ENCODE measurements around the gene SHC2. TPM values are rescaled to one million over a fixed set of nuclear protein-coding genes. Genes with fewer than 3 reads are reported as not detected.

Gene SHC2
- total RNA-seq, 1 donor from 2014 or later, result 47.8 TPM

DNA sequence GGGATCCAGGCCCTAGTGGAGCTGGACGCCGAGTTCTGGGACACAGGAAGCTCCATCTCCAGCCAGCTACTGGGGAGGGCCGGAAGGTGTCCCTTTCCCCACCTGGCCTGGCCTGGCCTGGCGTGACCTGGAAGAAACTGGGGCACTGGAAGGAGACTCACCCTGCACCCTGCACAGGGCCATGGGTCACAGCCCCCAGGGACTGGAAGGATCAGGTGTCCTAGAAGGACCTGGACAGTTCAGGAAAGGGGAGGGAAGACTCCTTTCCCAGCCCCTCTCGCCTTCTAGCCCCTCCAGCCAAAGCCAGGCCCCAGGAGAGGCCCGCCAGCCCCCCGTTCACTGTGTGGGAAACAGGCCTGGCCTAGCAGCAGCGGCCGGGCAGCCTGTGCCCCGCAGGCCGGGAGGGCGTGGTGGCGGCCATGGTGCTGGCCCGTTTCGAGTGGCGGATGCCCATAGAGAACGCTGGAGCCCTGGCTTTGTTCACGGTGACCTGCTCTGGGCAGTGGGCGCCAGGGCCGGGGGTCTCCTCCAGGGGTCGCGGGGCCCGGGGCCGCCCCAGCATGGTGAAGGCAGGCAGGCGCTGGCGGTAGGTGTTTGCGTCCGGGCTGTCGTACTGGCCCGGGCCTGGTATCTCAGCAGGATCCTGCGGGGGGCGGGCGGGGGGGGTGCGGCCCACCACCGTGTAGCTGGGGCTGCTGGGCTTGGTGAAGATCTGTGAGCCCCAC is 2.8 kb upstream of the SHC2 start:
- no peaks in the 10 kb centered on the region for H3K36me3 Mint-ChIP-seq (ENCODE audit: low read depth)
- H3K27ac Mint-ChIP-seq (ENCODE audit: unreplicated experiment), result no peak overlapping the region
- TF ChIP-seq, protein P1, sequence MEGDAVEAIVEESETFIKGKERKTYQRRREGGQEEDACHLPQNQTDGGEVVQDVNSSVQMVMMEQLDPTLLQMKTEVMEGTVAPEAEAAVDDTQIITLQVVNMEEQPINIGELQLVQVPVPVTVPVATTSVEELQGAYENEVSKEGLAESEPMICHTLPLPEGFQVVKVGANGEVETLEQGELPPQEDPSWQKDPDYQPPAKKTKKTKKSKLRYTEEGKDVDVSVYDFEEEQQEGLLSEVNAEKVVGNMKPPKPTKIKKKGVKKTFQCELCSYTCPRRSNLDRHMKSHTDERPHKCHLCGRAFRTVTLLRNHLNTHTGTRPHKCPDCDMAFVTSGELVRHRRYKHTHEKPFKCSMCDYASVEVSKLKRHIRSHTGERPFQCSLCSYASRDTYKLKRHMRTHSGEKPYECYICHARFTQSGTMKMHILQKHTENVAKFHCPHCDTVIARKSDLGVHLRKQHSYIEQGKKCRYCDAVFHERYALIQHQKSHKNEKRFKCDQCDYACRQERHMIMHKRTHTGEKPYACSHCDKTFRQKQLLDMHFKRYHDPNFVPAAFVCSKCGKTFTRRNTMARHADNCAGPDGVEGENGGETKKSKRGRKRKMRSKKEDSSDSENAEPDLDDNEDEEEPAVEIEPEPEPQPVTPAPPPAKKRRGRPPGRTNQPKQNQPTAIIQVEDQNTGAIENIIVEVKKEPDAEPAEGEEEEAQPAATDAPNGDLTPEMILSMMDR (IDR thresholded peaks at IDR 0.05), result no peak
- H3K4me1 Mint-ChIP-seq (ENCODE audit: low read depth), result peaks cover 7% of the 10 kb centered on the region
- no peak for DNase-seq (ENCODE audit: low spot score)
- H3K27me3 Mint-ChIP-seq (ENCODE audit: low read depth), result no peaks in the 10 kb centered on the region
- H3K4me3 Mint-ChIP-seq (ENCODE audit: unreplicated experiment), result no peak overlapping the region
- H3K9me3 Mint-ChIP-seq (ENCODE audit: low read depth), result no peaks in the 10 kb centered on the region

DNA sequence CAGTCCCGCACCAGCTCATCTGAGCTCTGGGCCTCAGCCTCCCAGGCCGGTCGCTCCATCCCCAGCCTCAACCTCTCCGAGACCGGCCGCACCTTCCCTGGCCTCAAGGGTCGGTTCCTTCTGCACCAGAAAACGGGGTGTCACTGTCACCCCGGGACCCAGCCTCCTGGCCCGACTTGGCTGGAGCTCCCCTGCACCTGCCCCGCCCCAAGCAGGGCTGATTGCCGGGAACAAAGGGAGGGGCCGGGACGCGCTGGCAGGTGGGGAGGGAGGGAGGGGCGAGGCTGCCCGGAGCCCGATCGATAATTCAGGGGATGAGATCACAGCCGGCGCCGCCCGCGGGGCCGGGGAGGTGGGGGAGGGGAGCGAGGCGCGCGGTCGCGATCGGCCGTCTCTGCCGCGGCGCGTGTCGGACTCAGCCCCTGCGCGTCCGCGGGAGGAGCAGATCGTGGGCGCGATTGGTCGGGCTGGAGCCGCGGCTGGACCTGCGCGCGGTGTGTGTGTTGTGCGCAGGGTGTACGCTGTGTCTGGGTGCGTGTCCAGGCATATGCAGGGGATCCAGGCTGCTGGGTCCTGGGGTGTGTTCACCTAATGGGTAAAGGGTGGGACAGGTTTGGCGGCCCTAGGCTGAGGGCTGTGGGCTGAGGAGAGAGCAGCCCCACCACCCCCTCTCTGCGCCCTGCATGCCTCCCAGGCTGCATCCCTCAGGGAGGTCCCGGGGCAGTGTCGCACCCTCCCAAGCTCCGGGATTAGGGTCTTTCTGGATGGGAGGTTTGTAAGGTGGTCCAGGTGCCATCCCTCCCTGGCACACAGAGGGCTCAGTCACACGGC is 1.1 kb upstream of the SHC2 start:
- H3K9me3 Mint-ChIP-seq (ENCODE audit: low read depth), result no peaks in the 10 kb centered on the region
- no peaks in the 10 kb centered on the region for H3K27me3 Mint-ChIP-seq (ENCODE audit: low read depth)
- H3K27ac Mint-ChIP-seq (ENCODE audit: unreplicated experiment), result no peak overlapping the region
- TF ChIP-seq, protein P1 (IDR thresholded peaks at IDR 0.05), result no peak
- H3K36me3 Mint-ChIP-seq (ENCODE audit: low read depth), result peaks cover 1% of the 10 kb centered on the region
- no peak for DNase-seq (ENCODE audit: low spot score)
- peaks cover 7% of the 10 kb centered on the region for H3K4me1 Mint-ChIP-seq (ENCODE audit: low read depth)
- H3K4me3 Mint-ChIP-seq (ENCODE audit: unreplicated experiment), result peak overlapping the region; percentile 65

DNA sequence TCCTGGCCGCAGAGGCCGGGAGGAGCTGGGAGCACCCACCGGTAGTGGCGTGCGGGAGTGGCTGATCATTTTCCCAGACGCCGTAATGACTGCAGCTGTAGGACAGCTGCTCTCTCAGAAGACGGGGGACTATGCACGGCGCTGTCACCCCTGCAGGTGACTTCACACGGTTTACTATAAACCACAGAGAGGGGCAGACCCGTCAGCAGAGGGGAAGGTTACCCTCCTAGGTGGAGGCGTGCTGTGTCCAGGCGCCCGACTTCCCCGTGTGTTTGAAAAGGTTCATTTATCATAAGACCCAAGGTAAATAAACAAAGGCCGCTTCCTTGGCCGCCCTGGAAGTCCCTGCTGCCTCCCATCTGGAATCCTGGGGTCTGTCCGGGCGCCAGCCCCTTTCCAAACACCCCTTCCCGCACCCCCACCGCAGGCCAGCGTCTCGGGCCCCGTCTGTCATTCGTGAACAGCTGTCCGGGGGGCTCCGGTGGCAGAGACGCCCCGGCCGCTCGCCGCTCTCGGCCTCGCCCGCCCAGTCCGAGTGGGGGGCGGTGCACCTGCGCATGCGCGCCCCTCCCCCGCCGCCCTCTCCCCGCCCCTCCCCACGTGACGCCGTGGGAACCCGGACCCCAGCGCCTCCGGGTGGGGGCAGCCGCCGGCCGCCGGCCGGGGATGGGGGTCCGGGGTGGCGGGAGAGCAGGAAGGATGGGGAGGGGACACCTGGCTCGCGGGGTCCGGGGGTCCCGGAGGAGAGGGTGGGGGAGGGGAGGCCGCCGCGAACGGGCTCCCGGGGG is 915 bp downstream of the SHC2 start:
- Mint-ChIP-seq H3K4me1 (ENCODE audit: low read depth) (peaks cover 7% of the 10 kb centered on the region), H3K9me3 (ENCODE audit: low read depth) (no peaks in the 10 kb centered on the region), H3K27me3 (ENCODE audit: low read depth) (no peaks in the 10 kb centered on the region), H3K27ac (ENCODE audit: unreplicated experiment) (peak overlapping the region; percentile 90), H3K36me3 (ENCODE audit: low read depth) (peaks cover 3% of the 10 kb centered on the region), H3K4me3 (ENCODE audit: unreplicated experiment) (peak overlapping the region; percentile 87)
- TF ChIP-seq, protein P1 (IDR thresholded peaks at IDR 0.05), result peak; percentile 15
- DNase-seq (ENCODE audit: low spot score), result no peak

DNA sequence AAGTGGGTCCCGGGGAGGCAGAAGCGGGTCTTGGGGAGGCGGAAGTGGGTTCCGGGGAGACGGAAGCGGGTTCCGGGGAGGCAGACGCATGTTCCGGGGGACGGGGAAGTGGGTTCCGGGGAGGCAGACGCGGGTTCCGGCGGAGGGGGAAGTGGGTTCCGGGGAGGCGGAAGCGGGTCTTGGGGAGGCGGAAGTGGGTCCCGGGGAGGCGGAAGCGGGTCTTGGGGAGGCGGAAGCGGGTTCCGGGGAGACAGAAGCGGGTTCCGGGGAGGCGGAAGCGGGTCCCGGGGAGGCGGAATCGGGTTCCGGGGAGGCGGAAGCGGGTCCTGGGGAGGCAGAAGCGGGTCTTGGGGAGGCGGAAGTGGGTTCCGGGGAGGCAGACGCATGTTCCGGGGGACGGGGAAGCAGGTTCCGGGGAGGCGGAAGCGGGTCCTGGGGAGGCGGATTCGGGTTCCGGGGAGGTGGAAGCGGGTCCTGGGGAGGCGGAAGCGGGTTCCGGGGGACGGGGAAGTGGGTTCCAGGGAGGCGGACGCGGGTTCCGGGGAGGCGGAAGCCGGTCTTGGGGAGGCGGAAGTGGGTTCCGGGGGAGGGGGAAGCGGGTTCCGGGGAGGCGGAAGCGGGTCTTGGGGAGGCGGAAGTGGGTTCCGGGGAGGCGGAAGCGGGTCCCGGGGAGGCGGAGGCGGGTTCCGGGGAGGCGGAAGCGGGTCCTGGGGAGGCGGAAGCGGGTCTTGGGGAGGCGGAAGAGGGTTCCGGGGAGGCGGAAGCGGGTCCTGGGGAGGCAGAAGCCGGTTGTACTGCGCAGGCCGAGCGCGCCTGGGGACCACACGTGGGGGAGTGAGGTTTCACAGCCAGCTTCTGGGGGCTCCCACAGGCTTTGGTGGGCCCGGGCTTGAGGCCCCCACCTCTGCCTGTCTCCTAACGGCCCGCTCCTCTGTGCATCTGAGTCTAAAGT is 2.5 kb downstream of the SHC2 start:
- Mint-ChIP-seq H3K4me1 (ENCODE audit: low read depth) (peaks cover 7% of the 10 kb centered on the region), H3K27me3 (ENCODE audit: low read depth) (no peaks in the 10 kb centered on the region), H3K9me3 (ENCODE audit: low read depth) (no peaks in the 10 kb centered on the region), H3K4me3 (ENCODE audit: unreplicated experiment) (no peak overlapping the region), H3K27ac (ENCODE audit: unreplicated experiment) (no peak overlapping the region), H3K36me3 (ENCODE audit: low read depth) (peaks cover 6% of the 10 kb centered on the region)
- TF ChIP-seq, protein P1 (IDR thresholded peaks at IDR 0.05), result no peak
- no peak for DNase-seq (ENCODE audit: low spot score)
